Ovary (tissue), 3 donors: Measurements from ENCODE around the gene OR13A1.

Experiments
- CTCF ChIP-seq, 3 donors: fragments of 450-650 bp in 2 of 3; fragments of 200-600 bp in 1 of 3; IDR thresholded peaks; one replicate each; pipeline versions ENCODE4 v1.5.1 to v1.8.0; 2016 to 2022; ENCODE audit warnings: antibody characterized with exemption in 3 of 3, mild to moderate bottlenecking in 1 of 3
- EP300 ChIP-seq: sonication (generic); formaldehyde crosslinking; IDR thresholded peaks from one replicate; pipeline ENCODE4 v1.6.1; 2017; ENCODE audit warnings: antibody characterized with exemption
- POLR2A ChIP-seq: fragments of 450-650 bp; IDR thresholded peaks from one replicate; pipeline ENCODE4 v1.6.1; 2017; ENCODE audit warnings: antibody characterized with exemption, mild to moderate bottlenecking, moderate library complexity
- donor health status: DM: no; HTN: no; CAD: no.

GRCh38 chr10:45253183-45253914 is 62.1 kb downstream of the OR13A1 start:
- TF ChIP-seq POLR2A (no peak), CTCF (IDR thresholded peaks at IDR 0.05) (no peak), EP300 (no peak)
